Right lobe of liver (tissue), 6 donors: ENCODE measurements around the gene LARP6. TPM values are rescaled to one million over a fixed set of nuclear protein-coding genes. Genes with fewer than 3 reads are reported as not detected.
A peak's percentile ranks its signal among the peaks of the same experiment; 100 is the strongest.

Experiments used
- ATAC-seq, 4 donors: fragments of 200-7000 bp; cut with Tn5 transposase; one replicate each; pipeline ENCODE4 v1.9.1; 2020; ENCODE audit warnings: mild to moderate bottlenecking in 4 of 4, moderate library complexity in 4 of 4
- DNase-seq, 3 donors: peaks; one replicate each; pipeline ENCODE4 v3.0.0-alpha.2; 2020
- H3K27ac ChIP-seq, 3 donors: fragments of 200-600 bp; one replicate each; pipeline ENCODE4 v1.8.0; 2022
- H3K27me3 ChIP-seq, 2 donors: fragments of 200-600 bp; one replicate each; pipeline ENCODE4 v1.8.0; 2022
- H3K36me3 ChIP-seq, 4 donors: fragments of 200-600 bp; sonication (generic) in 1 of 4; one replicate each; pipeline versions ENCODE4 v1.5.1 to v1.8.0; 2017 to 2022; ENCODE audit warnings: control low read depth in 1 of 4
- H3K4me1 ChIP-seq, 4 donors: fragments of 200-600 bp; sonication (generic) in 1 of 4; one replicate each; pipeline versions ENCODE4 v1.5.1 to v1.8.0; 2017 to 2022; ENCODE audit warnings: control low read depth in 1 of 4
- H3K4me3 ChIP-seq, 3 donors: fragments of 200-600 bp; one replicate each; pipeline ENCODE4 v1.8.0; 2022
- H3K9me3 ChIP-seq, 4 donors: fragments of 200-600 bp; sonication (generic) in 1 of 4; one replicate each; pipeline versions ENCODE4 v1.5.1 to v1.8.0; 2017 to 2022; ENCODE audit warnings: control low read depth in 1 of 4
- CTCF ChIP-seq, 4 donors: fragments of 200-600 bp in 3 of 4; fragments of 450-650 bp in 1 of 4; IDR thresholded peaks; one replicate each; pipeline versions ENCODE4 v1.5.1 to v1.8.0; 2016 to 2022; ENCODE audit warnings: antibody characterized with exemption in 4 of 4, mild to moderate bottlenecking in 2 of 4
- POLR2A ChIP-seq: fragments of 450-650 bp; IDR thresholded peaks from one replicate; pipeline ENCODE4 v1.6.1; 2017; ENCODE audit warnings: antibody characterized with exemption, mild to moderate bottlenecking
- WGBS: methylation state at CpG from one replicate; pipeline ENCODE4 v1.1.6; 2018; ENCODE audit warnings: low coverage, low lambda C conversion rate; ENCODE audit not compliant: insufficient coverage; ENCODE audit errors: missing lambda C conversion rate; 5-methylcytosine and 5-hydroxymethylcytosine counted together
- intact Hi-C, 2 donors: fragments of 100-400 bp; cut with DNase I; formaldehyde crosslinking; loops; one replicate each; pipeline versions ENCODE4 v1.11.2 to v1.14.1; 2022
- total RNA-seq, 6 experiments: library from RNA; depleted of rRNA in 2 of 6; stranded (reverse); fragments of >200 nt in 2 of 6; fragmentation: NEBNext Ultra II Directional in 3 of 6; extraction: Animal tissue kit (Norgen Biotek cat#: 25700) in 3 of 6; gene quantifications; one replicate each; pipeline versions ENCODE4 v1.1.0 to v1.2.4, GENCODE V29; 2016 to 2023
- donor health status: DM: no; HTN: yes; CAD: no.
- donor health status: DM: no; HTN: no; CAD: no.
- donor health status: DM: no; HTN: no; CAD: no.
- donor health status: DM: no; HTN: yes; CAD: no.
- donor health status: DM: no; HTN: yes; CAD: no.

The LARP6 gene
- total RNA-seq, 6 experiments from 2014 or later: 1.3 to 13.7 (median 4.1) TPM

- no peaks in the 10 kb centered on the region for H3K27me3 ChIP-seq
- H3K4me3 ChIP-seq: peak overlapping the region in 2 of 3 donors; percentile 53 to 67
- no peak overlapping the region for H3K27ac ChIP-seq
- TF ChIP-seq CTCF (IDR thresholded peaks at IDR 0.05) (no peak), POLR2A (no peak)
- peaks cover 0 to 3% (median 0%) of the 10 kb centered on the region in 4 donors for H3K4me1 ChIP-seq
- ATAC-seq (no peak), DNase-seq (no peak)
- intact Hi-C loops: no loop called here
- H3K9me3 ChIP-seq: no peaks in the 10 kb centered on the region
- 55% methylated on average over 8 of the region's 11 CpGs for WGBS
- no peaks in the 10 kb centered on the region for H3K36me3 ChIP-seq
These were observed 1.2 kb downstream of the LARP6 start for GRCh38 chr15:70852501-70853317.

- TF ChIP-seq CTCF (IDR thresholded peaks at IDR 0.05): no peak
- TF ChIP-seq POLR2A: no peak
- no peaks in the 10 kb centered on the region for H3K9me3 ChIP-seq
- H3K36me3 ChIP-seq: no peaks in the 10 kb centered on the region
- H3K27ac ChIP-seq: no peak overlapping the region
- no peaks in the 10 kb centered on the region for H3K27me3 ChIP-seq
- DNase-seq: no peak
- peaks cover 0 to 3% (median 0%) of the 10 kb centered on the region in 4 donors for H3K4me1 ChIP-seq
- H3K4me3 ChIP-seq: no peak overlapping the region
- ATAC-seq: no peak
- WGBS: 90% methylated on average over 3 of the region's 6 CpGs
- intact Hi-C loops: no loop called here
These were observed 2.1 kb downstream of the LARP6 start for GRCh38 chr15:70851889-70852288.

- Histone ChIP-seq H3K27me3 (no peaks in the 10 kb centered on the region), H3K9me3 (no peaks in the 10 kb centered on the region), H3K36me3 (no peaks in the 10 kb centered on the region), H3K27ac (no peak overlapping the region), H3K4me3 (no peak overlapping the region), H3K4me1 (no peaks in the 10 kb centered on the region)
- intact Hi-C loops: no loop called here
- DNase-seq (no peak), ATAC-seq (no peak)
- 98% methylated on average over 6 of the region's 6 CpGs for WGBS
- TF ChIP-seq POLR2A (no peak), CTCF (IDR thresholded peaks at IDR 0.05) (no peak)
These were observed 8.2 kb downstream of the LARP6 start for GRCh38 chr15:70845602-70846360.

GRCh38 chr15:70837476-70837875 is 16.5 kb downstream of the LARP6 start:
- Histone ChIP-seq H3K27ac (no peak overlapping the region), H3K36me3 (no peaks in the 10 kb centered on the region), H3K4me1 (peaks cover 0 to 9% (median 0%) of the 10 kb centered on the region in 4 donors), H3K4me3 (no peak overlapping the region), H3K27me3 (no peaks in the 10 kb centered on the region), H3K9me3 (no peaks in the 10 kb centered on the region)
- intact Hi-C loops: no loop called here
- ATAC-seq (no peak), DNase-seq (no peak)
- 80% methylated on average over 2 of the region's 2 CpGs for WGBS
- TF ChIP-seq POLR2A (no peak), CTCF (IDR thresholded peaks at IDR 0.05) (no peak)
